Aorta (tissue), 5 donors: Measurements from ENCODE around the gene FBXL17. TPM values are rescaled to one million over a fixed set of nuclear protein-coding genes. Genes with fewer than 3 reads are reported as not detected.

ENCODE experiments used
- ATAC-seq: fragments of 200-7000 bp; cut with Tn5 transposase; one replicate; pipeline ENCODE4 v1.9.1; 2022; ENCODE audit warnings: moderate library complexity; ENCODE audit not compliant: low FRiP score
- DNase-seq, 2 donors: peaks; one replicate each; pipeline ENCODE4 v3.0.0-alpha.2; 2020
- H3K27ac ChIP-seq, 2 donors: one replicate each; pipeline ENCODE4 v1.5.1; 2013; ENCODE audit warnings: low read length in 2 of 2, mild to moderate bottlenecking in 2 of 2, moderate library complexity in 2 of 2, control low read depth in 1 of 2, inconsistent platforms in 1 of 2, low read depth in 1 of 2
- H3K27me3 ChIP-seq, 2 donors: one replicate each; pipeline ENCODE4 v1.6.1; 2013; ENCODE audit warnings: control low read depth in 1 of 2, low read length in 1 of 2, mild to moderate bottlenecking in 1 of 2, moderate library complexity in 1 of 2; ENCODE audit not compliant: insufficient read depth in 2 of 2, control insufficient read depth in 1 of 2
- H3K36me3 ChIP-seq, 2 donors: one replicate each; pipeline ENCODE4 v1.6.1; 2013; ENCODE audit warnings: control low read depth in 1 of 2, low read length in 1 of 2, mild to moderate bottlenecking in 1 of 2; ENCODE audit not compliant: insufficient read depth in 2 of 2, control insufficient read depth in 1 of 2
- H3K4me1 ChIP-seq, 2 donors: one replicate each; pipeline ENCODE4 v1.6.1; 2013; ENCODE audit warnings: low read length in 2 of 2, control low read depth in 1 of 2, mild to moderate bottlenecking in 1 of 2, moderate library complexity in 1 of 2; ENCODE audit not compliant: insufficient read depth in 2 of 2, control insufficient read depth in 1 of 2
- H3K4me3 ChIP-seq, 2 donors: one replicate each; pipeline ENCODE4 v1.5.1; 2013; ENCODE audit warnings: low read length in 2 of 2, control low read depth in 1 of 2, mild to moderate bottlenecking in 1 of 2
- H3K9me3 ChIP-seq: one replicate; pipeline ENCODE4 v1.6.1; 2013; ENCODE audit warnings: mild to moderate bottlenecking, low read length; ENCODE audit not compliant: control insufficient read depth
- WGBS, 2 donors: extraction: QIAGEN DNeasy Blood & Tissue Kit; methylation state at CpG; one replicate each; pipeline ENCODE4 v1.1.7; 2013; 5-methylcytosine and 5-hydroxymethylcytosine counted together
- intact Hi-C, 2 donors: fragments of 100-400 bp; cut with DNase I; formaldehyde crosslinking; loops; one replicate each; pipeline versions ENCODE4 v1.14.2 to v1.15.0; 2022
- polyA plus RNA-seq, 2 donors: library from polyadenylated mRNA; stranded (reverse); fragments of 200-250 nt; gene quantifications; one replicate each; pipeline ENCODE4 v1.2.3, GENCODE V29; 2013
- total RNA-seq, 2 donors: library from RNA; stranded (reverse); fragmentation: NEBNext Ultra II Directional; extraction: Animal tissue kit (Norgen Biotek cat#: 25700); gene quantifications; one replicate each; pipeline ENCODE4 v1.2.1, GENCODE V29; 2021
- donor health status: healthy with polysubstance abuse.
- donor health status: Bipolar disorder and iron deficiency.
- donor health status: DM: no; HTN: no; CAD: no.
- donor health status: DM: no; HTN: no; CAD: no.
- donor health status: DM: yes; HTN: yes; CAD: no.

FBXL17 gene
- total and polyA plus RNA-seq, 4 donors: 10.3 to 36.3 (median 20.7) TPM

GRCh38 chr5:108078882-108079281, 303.0 kb downstream of the FBXL17 start:
- Histone ChIP-seq H3K27ac (no peak overlapping the region), H3K4me1 (no peaks in the 10 kb centered on the region), H3K36me3 (no peaks in the 10 kb centered on the region), H3K27me3 (no peaks in the 10 kb centered on the region), H3K4me3 (no peak overlapping the region), H3K9me3 (no peaks in the 10 kb centered on the region)
- DNase-seq (no peak), ATAC-seq (no peak)
- intact Hi-C loops: no loop called here
- 89 to 90% methylated on average over 1 of the region's 1 CpG for WGBS, 2 donors

- WGBS, 2 donors: 95 to 96% methylated on average over 3 of the region's 3 CpGs
- H3K4me1 ChIP-seq: no peaks in the 10 kb centered on the region
- H3K27ac ChIP-seq: no peak overlapping the region
- no peak for ATAC-seq
- H3K36me3 ChIP-seq: no peaks in the 10 kb centered on the region
- DNase-seq: no peak
- intact Hi-C loops: no loop called here
- no peak overlapping the region for H3K4me3 ChIP-seq
- H3K27me3 ChIP-seq: no peaks in the 10 kb centered on the region
- no peaks in the 10 kb centered on the region for H3K9me3 ChIP-seq
Measured at GRCh38 chr5:108078345-108078744, 303.6 kb downstream of the FBXL17 start.

DNA sequence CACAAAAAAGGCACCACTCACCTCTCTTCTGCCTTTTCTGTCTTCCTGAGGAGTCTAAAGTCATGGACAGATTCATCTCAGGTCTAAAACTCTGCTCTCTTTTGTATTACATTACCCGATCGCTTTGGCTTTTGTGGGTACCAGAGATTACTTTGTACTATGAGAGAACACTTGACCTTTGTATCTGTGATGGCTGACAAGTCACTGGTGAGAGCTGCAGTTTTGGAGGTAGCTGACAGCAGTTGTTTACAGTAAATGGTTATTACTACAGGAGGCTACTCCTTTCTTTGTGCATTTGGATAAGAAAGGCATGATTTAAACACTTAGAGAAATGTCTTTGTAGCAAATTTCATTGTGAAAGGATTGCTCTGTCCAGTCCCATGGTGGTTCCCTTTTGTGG, 307.3 kb downstream of the FBXL17 start:
- ATAC-seq (no peak), DNase-seq (no peak)
- WGBS, 2 donors: 98 to 100% methylated on average over 2 of the region's 2 CpGs
- H3K27ac ChIP-seq: no peak overlapping the region
- no peaks in the 10 kb centered on the region for H3K27me3 ChIP-seq
- H3K36me3 ChIP-seq: no peaks in the 10 kb centered on the region
- no peaks in the 10 kb centered on the region for H3K9me3 ChIP-seq
- no peaks in the 10 kb centered on the region for H3K4me1 ChIP-seq
- H3K4me3 ChIP-seq: no peak overlapping the region
- intact Hi-C loops: no loop called here

- Histone ChIP-seq H3K27me3 (no peaks in the 10 kb centered on the region), H3K27ac (no peak overlapping the region), H3K4me1 (no peaks in the 10 kb centered on the region), H3K36me3 (no peaks in the 10 kb centered on the region), H3K4me3 (no peak overlapping the region), H3K9me3 (no peaks in the 10 kb centered on the region)
- ATAC-seq: no peak
- intact Hi-C loops: no loop called here
- DNase-seq: no peak
Measured at GRCh38 chr5:108064302-108064701, 317.6 kb downstream of the FBXL17 start.

DNA sequence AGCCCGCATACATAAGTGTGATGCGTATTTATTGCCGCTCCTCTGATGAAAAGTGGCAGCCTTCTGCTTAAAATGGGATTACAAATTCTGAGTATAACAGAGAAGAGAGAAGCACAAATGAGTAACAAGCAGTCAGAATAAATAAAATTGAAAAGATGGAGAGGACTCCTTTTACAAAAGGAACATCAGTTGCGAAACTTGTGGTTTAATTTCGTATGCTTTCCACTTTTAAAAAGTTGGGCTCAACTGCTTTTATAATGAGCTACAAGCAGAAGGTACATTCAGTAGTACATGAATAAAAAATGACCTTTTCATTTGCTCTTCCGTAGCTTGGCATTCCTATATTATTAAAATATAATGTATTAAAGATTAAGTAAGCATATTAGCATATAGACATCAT, 320.0 kb downstream of the FBXL17 start:
- DNase-seq (no peak), ATAC-seq (no peak)
- H3K27ac ChIP-seq: no peak overlapping the region
- no peaks in the 10 kb centered on the region for H3K36me3 ChIP-seq
- H3K27me3 ChIP-seq: no peaks in the 10 kb centered on the region
- WGBS, 2 donors: 78 to 80% methylated on average over 6 of the region's 6 CpGs
- no peaks in the 10 kb centered on the region for H3K4me1 ChIP-seq
- no peak overlapping the region for H3K4me3 ChIP-seq
- no peaks in the 10 kb centered on the region for H3K9me3 ChIP-seq
- intact Hi-C loops: no loop called here

- no peaks in the 10 kb centered on the region for H3K4me1 ChIP-seq
- H3K27ac ChIP-seq: no peak overlapping the region
- intact Hi-C loops: no loop called here
- ATAC-seq (no peak), DNase-seq (no peak)
- H3K4me3 ChIP-seq: no peak overlapping the region
- H3K36me3 ChIP-seq: no peaks in the 10 kb centered on the region
- no peaks in the 10 kb centered on the region for H3K9me3 ChIP-seq
- H3K27me3 ChIP-seq: no peaks in the 10 kb centered on the region
Measured at GRCh38 chr5:108060340-108060739, 321.6 kb downstream of the FBXL17 start.

- DNase-seq (no peak), ATAC-seq (no peak)
- Histone ChIP-seq H3K27me3 (no peaks in the 10 kb centered on the region), H3K27ac (no peak overlapping the region), H3K4me1 (no peaks in the 10 kb centered on the region), H3K36me3 (peaks cover 0 to 2% of the 10 kb centered on the region in 2 donors), H3K4me3 (no peak overlapping the region), H3K9me3 (peaks cover under 1% of the 10 kb centered on the region)
- WGBS, 2 donors: 96 to 98% methylated on average over 3 of the region's 3 CpGs
- intact Hi-C loops: no loop called here
Measured at GRCh38 chr5:108059334-108059733, 322.6 kb downstream of the FBXL17 start.

- H3K9me3 ChIP-seq: peaks cover 4% of the 10 kb centered on the region
- no peak for ATAC-seq
- H3K4me1 ChIP-seq: no peaks in the 10 kb centered on the region
- intact Hi-C loops: no loop called here
- no peaks in the 10 kb centered on the region for H3K27me3 ChIP-seq
- H3K27ac ChIP-seq: no peak overlapping the region
- H3K4me3 ChIP-seq: no peak overlapping the region
- H3K36me3 ChIP-seq: peaks cover 0 to 4% of the 10 kb centered on the region in 2 donors
- no peak for DNase-seq
Measured at GRCh38 chr5:108054349-108054748, 327.5 kb downstream of the FBXL17 start.

DNA sequence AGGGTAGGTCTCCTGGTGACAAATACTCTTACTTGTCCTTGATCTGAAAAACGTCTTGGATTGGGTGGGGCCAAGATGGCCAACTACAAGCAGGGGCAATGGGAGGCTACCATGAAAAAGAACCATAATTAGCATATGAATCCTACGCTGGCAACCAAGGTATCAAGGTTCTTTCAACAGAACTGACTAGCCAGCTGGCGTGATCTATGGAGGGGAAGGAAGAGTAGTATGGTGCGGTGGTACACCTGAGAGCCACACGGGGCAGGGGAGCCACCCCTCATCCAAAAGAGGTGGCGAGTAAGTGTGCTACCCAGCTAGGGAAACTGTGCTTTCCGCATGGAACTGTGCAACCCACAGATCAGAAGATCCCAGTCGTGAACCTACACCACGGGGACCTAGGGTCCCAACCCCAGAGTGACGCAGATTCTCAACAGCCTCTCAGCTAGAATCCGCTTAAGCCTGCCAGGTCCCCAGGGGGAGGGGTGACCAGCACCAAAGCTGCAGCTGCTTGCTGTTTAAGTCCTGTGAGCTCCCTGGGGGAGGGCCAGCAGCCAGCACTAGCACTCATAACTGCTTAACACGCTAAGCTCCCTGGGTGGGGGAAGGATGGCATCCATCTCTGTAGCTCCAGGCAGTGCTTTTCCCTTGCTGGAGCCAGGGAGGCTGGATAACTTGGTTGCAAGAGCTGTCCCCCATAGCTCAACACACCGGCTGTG, 334.8 kb downstream of the FBXL17 start:
- H3K4me3 ChIP-seq: no peak overlapping the region
- H3K4me1 ChIP-seq: no peaks in the 10 kb centered on the region
- DNase-seq: no peak
- WGBS, 2 donors: 90 to 92% methylated on average over 13 of the region's 13 CpGs
- intact Hi-C loops: no loop called here
- H3K9me3 ChIP-seq: no peaks in the 10 kb centered on the region
- H3K27me3 ChIP-seq: no peaks in the 10 kb centered on the region
- ATAC-seq: no peak
- no peak overlapping the region for H3K27ac ChIP-seq
- H3K36me3 ChIP-seq: no peaks in the 10 kb centered on the region
